ENCODE results near the gene QRICH1.

- TF ChIP-seq CTCF (IDR thresholded peaks at IDR 0.05): no peak
- TF ChIP-seq POLR2A (IDR thresholded peaks at IDR 0.05): no peak
These were observed 29.1 kb upstream of the QRICH1 start for GRCh38 chr3:49122886-49123545.
